Fibroblast of lung (primary cell): ENCODE results near the gene CST7. TPM values are rescaled to one million over a fixed set of nuclear protein-coding genes. Genes with fewer than 3 reads are reported as not detected.

Source experiments
- DNase-seq, 2 donors: peaks; one replicate each; pipeline versions ENCODE4 v3.0.0 to v3.0.0-alpha.2; 2010; ENCODE audit warnings: low read depth in 2 of 2
- H2AFZ ChIP-seq: 2 replicates; pipeline ENCODE4 v1.5.1; 2012; ENCODE audit warnings: low read length, control low read depth, inconsistent platforms
- H3K27ac ChIP-seq: 2 replicates; pipeline ENCODE4 v1.5.1; 2011; ENCODE audit warnings: low read length, control low read depth; ENCODE audit not compliant: insufficient read depth
- H3K27me3 ChIP-seq: 2 replicates; pipeline ENCODE4 v1.5.1; 2011; ENCODE audit warnings: mild to moderate bottlenecking, low read length; ENCODE audit not compliant: control insufficient read depth, insufficient read depth
- H3K36me3 ChIP-seq: 2 replicates; pipeline ENCODE4 v1.5.1; 2011; ENCODE audit warnings: low read length; ENCODE audit not compliant: control insufficient read depth, insufficient read depth
- H3K4me1 ChIP-seq: 2 replicates; pipeline ENCODE4 v1.5.1; 2011; ENCODE audit warnings: low read length; ENCODE audit not compliant: control insufficient read depth, insufficient read depth; ENCODE audit errors: extremely low read depth
- H3K4me2 ChIP-seq: 2 replicates; pipeline ENCODE4 v1.5.1; 2011; ENCODE audit warnings: low read length, control low read depth; ENCODE audit not compliant: insufficient read depth; ENCODE audit errors: extremely low read depth
- H3K4me3 ChIP-seq, 4 experiments: fragments of 200-600 bp in 1 of 4; sonication (generic) in 1 of 4; replicated peaks in 1 of 4; 2 replicates each; pipeline ENCODE4 v1.5.1; 2011 to 2016; ENCODE audit warnings: low read length in 4 of 4, low read depth in 3 of 4, mild to moderate bottlenecking in 3 of 4, control low read depth in 2 of 4, inconsistent platforms in 1 of 4, mixed read lengths in 1 of 4; ENCODE audit not compliant: insufficient read depth in 1 of 4; ENCODE audit errors: control extremely low read depth in 1 of 4
- H3K79me2 ChIP-seq: 2 replicates; pipeline ENCODE4 v1.5.1; 2012; ENCODE audit warnings: mild to moderate bottlenecking, low read length, inconsistent platforms; ENCODE audit not compliant: control insufficient read depth, insufficient read depth
- H3K9ac ChIP-seq: 2 replicates; pipeline ENCODE4 v1.5.1; 2011; ENCODE audit warnings: mild to moderate bottlenecking, low read length, control low read depth; ENCODE audit not compliant: insufficient read depth
- H3K9me3 ChIP-seq: 2 replicates; pipeline ENCODE4 v1.5.1; 2012; ENCODE audit warnings: low read depth, low read length; ENCODE audit not compliant: control insufficient read depth, insufficient read depth
- H4K20me1 ChIP-seq: 2 replicates; pipeline ENCODE4 v1.5.1; 2011; ENCODE audit warnings: low read length; ENCODE audit not compliant: control insufficient read depth, insufficient read depth; ENCODE audit errors: extremely low read depth
- EZH2 ChIP-seq: IDR thresholded peaks from 2 replicates; pipeline ENCODE4 v1.5.1; 2012; ENCODE audit warnings: low read length, control low read depth, mild to moderate bottlenecking; ENCODE audit errors: missing control alignments
- polyA plus RNA-seq, 2 donors: library from polyadenylated mRNA; depleted of rRNA in 1 of 2; stranded (reverse) in 1 of 2; unstranded in 1 of 2; fragments of >200 nt; gene quantifications; 2 replicates each; pipeline ENCODE4 v1.2.1, GENCODE V29; 2011 to 2012; ENCODE audit warnings: missing spikeins in 1 of 2
- total RNA-seq: library from RNA; depleted of rRNA; stranded (reverse); fragments of >200 nt; gene quantifications from 2 replicates; pipeline ENCODE4 v1.2.1, GENCODE V29; 2014
- TF ChIP-seq, protein P1 (sequence below), 2 donors: IDR thresholded peaks in 1 of 2; conservative IDR thresholded peaks in 1 of 2; 1 replicate in 1 of 2; 2 replicates in 1 of 2; pipeline ENCODE4 v1.5.1; 2011 to 2012; ENCODE audit warnings: low read length in 2 of 2, control low read depth in 1 of 2, inconsistent platforms in 1 of 2, low read depth in 1 of 2, mild to moderate bottlenecking in 1 of 2

CST7 gene
- total and polyA plus RNA-seq, 2 donors (not counting 1 experiment from before 2014, with no cell fraction given), result not detected

DNA sequence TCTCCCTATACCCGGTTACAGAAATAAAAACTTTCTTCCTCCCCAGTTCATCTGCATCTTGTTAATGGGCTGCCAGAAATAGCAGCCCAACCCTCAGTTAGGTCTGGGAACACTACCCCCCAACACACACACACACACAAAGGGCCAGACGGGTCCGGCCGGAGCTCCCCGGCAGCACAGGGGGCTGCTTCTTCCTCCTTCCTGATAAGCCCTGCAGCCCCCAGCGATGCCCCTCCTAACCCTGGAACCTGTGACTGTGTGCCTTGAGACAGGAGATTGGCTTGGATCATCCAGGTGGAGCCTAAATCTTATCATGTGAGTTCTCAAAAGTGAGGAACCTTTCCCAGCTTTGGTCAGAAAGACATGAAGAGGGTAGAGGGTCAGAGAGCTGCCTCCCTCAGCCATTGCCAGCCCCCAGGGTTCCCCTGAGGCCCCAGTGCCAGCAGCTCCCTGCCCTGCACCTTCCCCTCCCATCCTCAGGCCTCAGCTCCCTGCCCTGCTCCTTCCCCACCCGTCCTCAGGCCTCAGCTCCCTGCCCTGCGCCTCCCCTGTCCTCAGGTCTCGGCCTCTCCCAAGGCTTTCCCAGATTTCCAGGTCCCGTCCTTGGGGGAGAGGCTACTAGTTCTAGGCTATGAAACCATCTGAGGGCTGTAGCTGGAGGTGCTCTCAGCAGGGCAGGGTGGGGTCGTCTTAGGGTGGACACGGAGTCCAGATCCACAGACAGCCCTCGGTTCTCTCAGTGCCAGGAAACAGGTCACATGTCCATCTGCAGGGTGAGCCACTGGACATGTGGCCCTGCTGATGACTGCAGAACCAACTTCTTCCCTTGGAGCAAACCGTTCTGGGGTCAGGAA is 34.5 kb upstream of the CST7 start:
- Histone ChIP-seq H3K27ac (no peak overlapping the region), H3K4me3 (no peak overlapping the region), H3K9ac (no peak overlapping the region), H3K4me1 (no peaks in the 10 kb centered on the region), H3K36me3 (no peaks in the 10 kb centered on the region), H3K9me3 (no peaks in the 10 kb centered on the region), H3K79me2 (no peaks in the 10 kb centered on the region), H3K4me2 (no peak overlapping the region), H2AFZ (no peak overlapping the region), H4K20me1 (no peaks in the 10 kb centered on the region), H3K27me3 (no peaks in the 10 kb centered on the region)
- DNase-seq, result no peak
- no peak for TF ChIP-seq EZH2
- TF ChIP-seq, protein P1, sequence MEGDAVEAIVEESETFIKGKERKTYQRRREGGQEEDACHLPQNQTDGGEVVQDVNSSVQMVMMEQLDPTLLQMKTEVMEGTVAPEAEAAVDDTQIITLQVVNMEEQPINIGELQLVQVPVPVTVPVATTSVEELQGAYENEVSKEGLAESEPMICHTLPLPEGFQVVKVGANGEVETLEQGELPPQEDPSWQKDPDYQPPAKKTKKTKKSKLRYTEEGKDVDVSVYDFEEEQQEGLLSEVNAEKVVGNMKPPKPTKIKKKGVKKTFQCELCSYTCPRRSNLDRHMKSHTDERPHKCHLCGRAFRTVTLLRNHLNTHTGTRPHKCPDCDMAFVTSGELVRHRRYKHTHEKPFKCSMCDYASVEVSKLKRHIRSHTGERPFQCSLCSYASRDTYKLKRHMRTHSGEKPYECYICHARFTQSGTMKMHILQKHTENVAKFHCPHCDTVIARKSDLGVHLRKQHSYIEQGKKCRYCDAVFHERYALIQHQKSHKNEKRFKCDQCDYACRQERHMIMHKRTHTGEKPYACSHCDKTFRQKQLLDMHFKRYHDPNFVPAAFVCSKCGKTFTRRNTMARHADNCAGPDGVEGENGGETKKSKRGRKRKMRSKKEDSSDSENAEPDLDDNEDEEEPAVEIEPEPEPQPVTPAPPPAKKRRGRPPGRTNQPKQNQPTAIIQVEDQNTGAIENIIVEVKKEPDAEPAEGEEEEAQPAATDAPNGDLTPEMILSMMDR (conservative IDR thresholded peaks at IDR 0.05 in 1 of 2, IDR thresholded peaks at IDR 0.05 in 1 of 2; ENCODE audit: low read depth in 1 of 2, low read length in 2 of 2), result no peak

DNA sequence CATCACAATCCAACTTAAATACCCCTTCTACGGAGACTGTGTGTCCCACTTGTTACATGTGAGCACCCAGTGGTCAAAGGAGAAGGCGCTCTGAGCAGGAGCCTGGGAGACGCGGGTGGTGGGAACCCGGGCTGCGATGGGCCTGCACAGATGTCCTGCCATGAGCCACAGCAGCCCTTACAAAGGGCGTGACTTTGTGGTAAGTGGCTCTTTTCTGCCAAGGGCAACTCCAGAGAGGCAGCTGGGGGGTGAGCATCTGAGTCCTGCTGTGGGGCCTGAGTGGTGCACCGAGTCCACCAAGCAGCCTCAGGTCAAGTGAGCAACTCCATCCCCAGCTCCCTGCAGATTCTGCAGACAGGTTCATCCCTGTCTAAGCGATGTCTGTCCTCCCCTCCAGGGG is 33.6 kb upstream of the CST7 start:
- Histone ChIP-seq H3K4me1 (no peaks in the 10 kb centered on the region), H3K36me3 (no peaks in the 10 kb centered on the region), H2AFZ (no peak overlapping the region), H3K9me3 (no peaks in the 10 kb centered on the region), H3K79me2 (no peaks in the 10 kb centered on the region), H3K27ac (no peak overlapping the region), H3K9ac (no peak overlapping the region), H3K27me3 (no peaks in the 10 kb centered on the region), H4K20me1 (no peaks in the 10 kb centered on the region), H3K4me3 (no peak overlapping the region), H3K4me2 (no peak overlapping the region)
- TF ChIP-seq EZH2, result no peak
- TF ChIP-seq, protein P1 (conservative IDR thresholded peaks at IDR 0.05 in 1 of 2, IDR thresholded peaks at IDR 0.05 in 1 of 2; ENCODE audit: low read depth in 1 of 2, low read length in 2 of 2), result no peak
- DNase-seq, result no peak

DNA sequence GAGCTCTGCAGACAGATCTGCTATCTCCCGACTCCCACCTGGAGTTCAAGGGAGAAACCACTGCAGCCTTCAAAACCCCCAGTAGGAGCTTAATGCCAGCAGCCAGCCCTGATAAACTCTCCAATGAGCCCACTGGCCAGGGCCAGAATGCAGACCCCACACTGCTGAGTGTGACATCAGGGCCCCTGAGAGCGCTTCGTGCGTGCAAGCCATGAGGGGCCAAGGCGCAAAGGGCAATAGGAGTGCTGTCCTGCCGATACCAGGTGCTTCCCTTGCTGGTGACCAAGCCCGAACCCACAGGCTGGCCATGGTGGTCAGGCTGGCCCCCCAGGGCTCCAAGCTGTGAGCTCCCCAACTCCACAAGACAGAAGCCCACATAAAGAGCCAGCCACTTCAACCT is 33.2 kb upstream of the CST7 start:
- no peaks in the 10 kb centered on the region for H3K36me3 ChIP-seq
- H3K9ac ChIP-seq, result no peak overlapping the region
- no peak overlapping the region for H2AFZ ChIP-seq
- H3K4me2 ChIP-seq, result no peak overlapping the region
- TF ChIP-seq, protein P1 (conservative IDR thresholded peaks at IDR 0.05 in 1 of 2, IDR thresholded peaks at IDR 0.05 in 1 of 2; ENCODE audit: low read depth in 1 of 2, low read length in 2 of 2), result no peak
- TF ChIP-seq EZH2, result no peak
- no peak for DNase-seq
- no peak overlapping the region for H3K4me3 ChIP-seq
- H3K79me2 ChIP-seq, result no peaks in the 10 kb centered on the region
- H3K27me3 ChIP-seq, result no peaks in the 10 kb centered on the region
- no peak overlapping the region for H3K27ac ChIP-seq
- H3K9me3 ChIP-seq, result no peaks in the 10 kb centered on the region
- H3K4me1 ChIP-seq, result no peaks in the 10 kb centered on the region
- no peaks in the 10 kb centered on the region for H4K20me1 ChIP-seq
